GM12872 (cell line): Measurements from ENCODE around the gene ZFPL1.

Experiments
- CTCF ChIP-seq: IDR thresholded peaks from 3 replicates; pipeline ENCODE4 v1.5.1; 2011; ENCODE audit warnings: low read depth, mild to moderate bottlenecking, low read length, moderate library complexity; ENCODE audit not compliant: insufficient read depth

Gene ZFPL1

GRCh38 chr11:65043881-65044501 is 40.0 kb upstream of the ZFPL1 start:
- no peak for TF ChIP-seq CTCF

GRCh38 chr11:65045061-65045460 is 39.0 kb upstream of the ZFPL1 start:
- no peak for TF ChIP-seq CTCF

GRCh38 chr11:65045728-65046127 is 38.3 kb upstream of the ZFPL1 start:
- no peak for TF ChIP-seq CTCF

GRCh38 chr11:65047581-65048422 is 36.2 kb upstream of the ZFPL1 start:
- no peak for TF ChIP-seq CTCF

GRCh38 chr11:65051398-65051858 is 32.6 kb upstream of the ZFPL1 start:
- no peak for TF ChIP-seq CTCF

GRCh38 chr11:65053827-65054508 is 30.1 kb upstream of the ZFPL1 start:
- no peak for TF ChIP-seq CTCF

- TF ChIP-seq CTCF: no peak
Measured at GRCh38 chr11:65055538-65055937, 28.5 kb upstream of the ZFPL1 start.
